ENCODE measurements around the gene PARD3B. TPM values are rescaled to one million over a fixed set of nuclear protein-coding genes. Genes with fewer than 3 reads are reported as not detected.

Gene PARD3B
- total RNA-seq, 1 experiment from 2014 or later, result 3.9 TPM

DNA sequence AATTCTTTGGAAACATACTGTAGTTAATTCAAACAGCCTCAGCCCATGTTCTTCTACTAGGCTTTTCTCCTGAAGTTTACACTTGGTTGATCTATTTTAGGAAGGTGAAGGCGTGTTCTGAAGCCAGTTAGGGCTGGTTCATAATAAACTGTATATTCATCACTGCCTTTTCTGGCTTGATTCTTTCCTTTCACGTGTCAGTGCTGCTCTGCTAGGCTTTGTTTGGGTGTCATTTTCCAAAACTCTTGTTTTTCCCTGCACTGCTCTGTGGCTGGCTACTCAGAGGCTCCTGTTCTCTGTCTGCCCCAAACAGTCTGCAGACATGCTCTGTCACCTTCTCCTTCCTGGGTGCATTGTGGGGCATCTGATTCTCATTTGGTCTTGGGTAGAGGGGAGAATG, 136.1 kb downstream of the PARD3B start:
- no peak overlapping the region for H3K9ac ChIP-seq (ENCODE audit: low read length)
- H3K27ac ChIP-seq (ENCODE audit: low read length), result no peak overlapping the region
- ATAC-seq (no peak), DNase-seq (no peak)
- H3K4me1 ChIP-seq (ENCODE audit: insufficient read depth, low read length), result no peaks in the 10 kb centered on the region
- TF ChIP-seq EZH2phosphoT487 (IDR thresholded peaks at IDR 0.05; ENCODE audit: borderline replicate concordance, low read length) (no peak), EZH2 (IDR thresholded peaks at IDR 0.05; ENCODE audit: low read length, unreplicated experiment) (no peak)
- TF ChIP-seq, protein P1, sequence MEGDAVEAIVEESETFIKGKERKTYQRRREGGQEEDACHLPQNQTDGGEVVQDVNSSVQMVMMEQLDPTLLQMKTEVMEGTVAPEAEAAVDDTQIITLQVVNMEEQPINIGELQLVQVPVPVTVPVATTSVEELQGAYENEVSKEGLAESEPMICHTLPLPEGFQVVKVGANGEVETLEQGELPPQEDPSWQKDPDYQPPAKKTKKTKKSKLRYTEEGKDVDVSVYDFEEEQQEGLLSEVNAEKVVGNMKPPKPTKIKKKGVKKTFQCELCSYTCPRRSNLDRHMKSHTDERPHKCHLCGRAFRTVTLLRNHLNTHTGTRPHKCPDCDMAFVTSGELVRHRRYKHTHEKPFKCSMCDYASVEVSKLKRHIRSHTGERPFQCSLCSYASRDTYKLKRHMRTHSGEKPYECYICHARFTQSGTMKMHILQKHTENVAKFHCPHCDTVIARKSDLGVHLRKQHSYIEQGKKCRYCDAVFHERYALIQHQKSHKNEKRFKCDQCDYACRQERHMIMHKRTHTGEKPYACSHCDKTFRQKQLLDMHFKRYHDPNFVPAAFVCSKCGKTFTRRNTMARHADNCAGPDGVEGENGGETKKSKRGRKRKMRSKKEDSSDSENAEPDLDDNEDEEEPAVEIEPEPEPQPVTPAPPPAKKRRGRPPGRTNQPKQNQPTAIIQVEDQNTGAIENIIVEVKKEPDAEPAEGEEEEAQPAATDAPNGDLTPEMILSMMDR (conservative IDR thresholded peaks at IDR 0.05; ENCODE audit: low read depth, low read length), result no peak
- H3K79me2 ChIP-seq (ENCODE audit: low read length), result no peaks in the 10 kb centered on the region
- no peak overlapping the region for H3K4me2 ChIP-seq (ENCODE audit: low read length)
- no peak overlapping the region for H3K4me3 ChIP-seq (ENCODE audit: low read length)
- H3K9me2 ChIP-seq (replicated peaks; ENCODE audit: low read length), result no peaks in the 10 kb centered on the region
- POLR2A ChIA-PET (ENCODE audit: unreplicated experiment), result no interaction called here
- CTCF ChIA-PET, result no interaction called here
- H3K9me3 ChIP-seq (ENCODE audit: low read length), result no peaks in the 10 kb centered on the region
- no peak overlapping the region for H2AFZ ChIP-seq (ENCODE audit: low read length)
- no peaks in the 10 kb centered on the region for H3K36me3 ChIP-seq (ENCODE audit: low read depth, low read length)
- BruUV-seq (replicated peaks), result no TSS peak
- H3K27me3 ChIP-seq (ENCODE audit: low read length), result no peaks in the 10 kb centered on the region
- no peaks in the 10 kb centered on the region for H3F3A ChIP-seq (ENCODE audit: low read length, unreplicated experiment)
- H4K20me1 ChIP-seq (ENCODE audit: low read length), result no peaks in the 10 kb centered on the region
- intact Hi-C loops (cut with micrococcal nuclease), result no loop called here

DNA sequence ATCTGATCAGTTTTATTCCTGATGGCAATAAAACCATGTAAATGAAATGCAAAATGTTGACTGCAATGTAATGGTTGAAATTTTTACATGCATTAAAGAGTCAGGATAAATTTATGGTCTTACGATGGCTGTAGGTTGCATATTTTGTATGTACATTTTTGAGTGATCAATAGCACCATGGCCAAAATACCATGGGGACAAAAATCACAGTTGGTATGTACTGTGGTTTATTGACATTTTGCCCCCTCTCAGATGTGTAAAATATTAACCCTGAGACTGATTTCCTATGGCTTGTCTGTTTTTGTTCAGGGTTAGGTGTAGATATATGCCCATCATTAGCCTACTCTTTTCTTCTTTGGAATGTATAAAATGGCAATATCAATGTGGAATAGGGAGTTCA, 138.1 kb downstream of the PARD3B start:
- Histone ChIP-seq H3K4me2 (ENCODE audit: low read length) (no peak overlapping the region), H3K9me3 (ENCODE audit: low read length) (no peaks in the 10 kb centered on the region), H2AFZ (ENCODE audit: low read length) (no peak overlapping the region), H3K9ac (ENCODE audit: low read length) (no peak overlapping the region), H3K4me3 (ENCODE audit: low read length) (no peak overlapping the region), H3K9me2 (replicated peaks; ENCODE audit: low read length) (no peaks in the 10 kb centered on the region), H4K20me1 (ENCODE audit: low read length) (no peaks in the 10 kb centered on the region), H3K4me1 (ENCODE audit: insufficient read depth, low read length) (no peaks in the 10 kb centered on the region), H3K27ac (ENCODE audit: low read length) (no peak overlapping the region), H3K79me2 (ENCODE audit: low read length) (no peaks in the 10 kb centered on the region), H3F3A (ENCODE audit: low read length, unreplicated experiment) (no peaks in the 10 kb centered on the region), H3K27me3 (ENCODE audit: low read length) (no peaks in the 10 kb centered on the region), H3K36me3 (ENCODE audit: low read depth, low read length) (no peaks in the 10 kb centered on the region)
- BruUV-seq (replicated peaks), result no TSS peak
- TF ChIP-seq EZH2phosphoT487 (IDR thresholded peaks at IDR 0.05; ENCODE audit: borderline replicate concordance, low read length) (no peak), EZH2 (IDR thresholded peaks at IDR 0.05; ENCODE audit: low read length, unreplicated experiment) (no peak)
- TF ChIP-seq, protein P1 (conservative IDR thresholded peaks at IDR 0.05; ENCODE audit: low read depth, low read length), result no peak
- ATAC-seq (no peak), DNase-seq (no peak)
- ChIA-PET CTCF (no interaction called here), POLR2A (ENCODE audit: unreplicated experiment) (no interaction called here)
- intact Hi-C loops (cut with micrococcal nuclease), result no loop called here

DNA sequence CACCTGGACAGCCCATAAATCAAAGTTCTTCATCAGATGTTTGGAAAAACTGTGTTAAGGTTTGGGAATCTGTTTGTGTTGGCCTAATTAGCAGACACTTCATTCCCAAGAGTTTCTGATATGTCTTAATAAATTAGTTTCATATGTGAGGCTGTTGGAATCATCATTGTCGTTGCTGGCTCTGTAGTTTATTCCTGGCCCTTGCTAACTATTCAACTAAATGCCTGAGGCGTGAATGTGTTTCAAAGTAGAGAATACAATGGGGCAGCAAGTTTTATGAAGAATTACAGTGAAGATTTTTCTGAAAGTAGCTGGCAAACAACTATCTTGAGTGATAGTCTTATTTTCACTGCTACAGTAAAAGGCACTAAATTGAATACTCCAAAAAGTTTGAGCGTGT, 141.1 kb downstream of the PARD3B start:
- ChIA-PET CTCF (no interaction called here), POLR2A (ENCODE audit: unreplicated experiment) (no interaction called here)
- no peak for ATAC-seq
- Histone ChIP-seq H3K4me1 (ENCODE audit: insufficient read depth, low read length) (no peaks in the 10 kb centered on the region), H3K4me2 (ENCODE audit: low read length) (no peak overlapping the region), H3K4me3 (ENCODE audit: low read length) (no peak overlapping the region), H4K20me1 (ENCODE audit: low read length) (no peaks in the 10 kb centered on the region), H3K9me2 (replicated peaks; ENCODE audit: low read length) (no peaks in the 10 kb centered on the region), H3K36me3 (ENCODE audit: low read depth, low read length) (no peaks in the 10 kb centered on the region), H3K27ac (ENCODE audit: low read length) (no peak overlapping the region), H3F3A (ENCODE audit: low read length, unreplicated experiment) (no peaks in the 10 kb centered on the region), H3K79me2 (ENCODE audit: low read length) (no peaks in the 10 kb centered on the region), H3K9ac (ENCODE audit: low read length) (no peak overlapping the region), H3K9me3 (ENCODE audit: low read length) (no peaks in the 10 kb centered on the region), H3K27me3 (ENCODE audit: low read length) (no peaks in the 10 kb centered on the region), H2AFZ (ENCODE audit: low read length) (no peak overlapping the region)
- no peak for DNase-seq
- intact Hi-C loops (cut with micrococcal nuclease), result no loop called here
- no peak for TF ChIP-seq EZH2phosphoT487 (IDR thresholded peaks at IDR 0.05; ENCODE audit: borderline replicate concordance, low read length)
- TF ChIP-seq EZH2 (IDR thresholded peaks at IDR 0.05; ENCODE audit: low read length, unreplicated experiment), result no peak
- TF ChIP-seq, protein P1 (conservative IDR thresholded peaks at IDR 0.05; ENCODE audit: low read depth, low read length), result no peak
- BruUV-seq (replicated peaks), result no TSS peak

All from PC-3 (cell line).